Stomach smooth muscle (tissue), 2 donors: ENCODE results near the gene SLC10A3.

ENCODE experiments used
- H3K27ac ChIP-seq: one replicate; pipeline ENCODE4 v1.7.0; 2013; ENCODE audit warnings: mild to moderate bottlenecking, low read length, inconsistent platforms
- H3K27me3 ChIP-seq, 2 donors: one replicate each; pipeline ENCODE4 v1.7.0; 2013; ENCODE audit warnings: low read length in 2 of 2; ENCODE audit not compliant: insufficient read depth in 2 of 2, control insufficient read depth in 1 of 2
- H3K36me3 ChIP-seq, 2 donors: one replicate each; pipeline ENCODE4 v1.7.0; 2013; ENCODE audit warnings: low read length in 2 of 2; ENCODE audit not compliant: control insufficient read depth in 2 of 2, insufficient read depth in 2 of 2
- H3K4me1 ChIP-seq: one replicate; pipeline ENCODE4 v1.7.0; 2013; ENCODE audit warnings: low read length; ENCODE audit not compliant: control insufficient read depth, insufficient read depth
- H3K4me3 ChIP-seq, 2 donors: one replicate each; pipeline ENCODE4 v1.7.0; 2013; ENCODE audit warnings: low read length in 2 of 2
- H3K9ac ChIP-seq, 2 donors: one replicate each; pipeline ENCODE4 v1.7.0; 2013; ENCODE audit warnings: low read length in 2 of 2, mild to moderate bottlenecking in 1 of 2
- H3K9me3 ChIP-seq, 2 donors: one replicate each; pipeline ENCODE4 v1.7.0; 2013; ENCODE audit warnings: low read length in 2 of 2; ENCODE audit not compliant: control insufficient read depth in 2 of 2
- donor health status: healthy.
- donor health status: Pancreatic carcinoma.

The SLC10A3 gene

DNA sequence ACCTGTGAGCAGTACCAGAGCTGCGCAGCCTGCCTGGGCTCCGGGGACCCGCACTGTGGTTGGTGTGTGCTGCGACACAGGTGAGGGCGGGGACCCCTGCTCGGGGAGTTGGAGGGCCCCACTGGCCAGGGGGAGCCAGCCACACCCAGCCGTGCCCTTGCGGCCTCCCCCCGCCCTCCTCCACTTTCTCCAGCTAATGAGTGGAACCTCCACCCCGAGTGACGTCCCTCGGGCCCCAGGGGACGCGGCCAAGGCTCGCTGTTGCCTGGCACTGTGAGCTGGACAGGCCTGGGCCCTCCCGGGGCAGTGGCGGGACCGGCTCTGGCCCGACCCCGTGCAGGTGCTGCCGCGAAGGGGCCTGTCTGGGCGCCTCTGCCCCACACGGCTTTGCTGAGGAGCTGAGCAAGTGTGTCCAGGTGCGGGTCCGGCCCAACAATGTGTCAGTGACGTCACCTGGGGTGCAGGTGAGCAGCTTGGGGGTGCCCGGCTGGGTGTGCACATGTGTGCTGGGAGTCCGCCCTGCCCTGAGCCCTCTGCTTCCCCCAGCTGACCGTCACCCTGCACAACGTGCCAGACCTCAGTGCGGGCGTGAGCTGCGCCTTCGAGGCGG, 26.7 kb downstream of the SLC10A3 start:
- H3K9ac ChIP-seq: no peak overlapping the region
- H3K9me3 ChIP-seq: no peaks in the 10 kb centered on the region
- H3K4me1 ChIP-seq: peaks cover 7% of the 10 kb centered on the region
- H3K36me3 ChIP-seq: peaks cover 0 to 2% of the 10 kb centered on the region in 2 donors
- H3K27ac ChIP-seq: no peak overlapping the region
- no peaks in the 10 kb centered on the region for H3K27me3 ChIP-seq
- H3K4me3 ChIP-seq: no peak overlapping the region

DNA sequence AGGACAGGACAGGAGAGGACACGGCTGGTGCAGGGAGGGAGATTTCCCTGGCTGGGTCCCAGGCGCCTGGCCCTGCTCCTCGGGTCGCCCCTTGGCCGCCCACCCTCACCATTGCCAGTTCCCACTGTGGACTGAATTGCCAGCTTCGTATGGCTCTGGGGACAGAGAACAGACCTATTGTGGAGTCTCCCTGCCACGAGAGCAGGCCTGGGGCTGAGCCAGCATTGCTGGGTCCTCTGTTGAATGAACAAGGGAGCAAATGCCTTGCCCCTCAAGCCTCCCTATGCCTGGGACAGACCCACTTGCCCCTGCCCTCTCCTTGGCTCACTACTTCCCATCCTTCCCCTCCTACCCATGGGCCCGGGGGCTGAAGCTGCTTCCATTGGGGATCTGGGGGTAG, 28.0 kb downstream of the SLC10A3 start:
- peaks cover 0 to 2% of the 10 kb centered on the region in 2 donors for H3K36me3 ChIP-seq
- no peak overlapping the region for H3K4me3 ChIP-seq
- H3K4me1 ChIP-seq: peaks cover 7% of the 10 kb centered on the region
- H3K9me3 ChIP-seq: no peaks in the 10 kb centered on the region
- no peak overlapping the region for H3K27ac ChIP-seq
- H3K9ac ChIP-seq: no peak overlapping the region
- no peaks in the 10 kb centered on the region for H3K27me3 ChIP-seq

DNA sequence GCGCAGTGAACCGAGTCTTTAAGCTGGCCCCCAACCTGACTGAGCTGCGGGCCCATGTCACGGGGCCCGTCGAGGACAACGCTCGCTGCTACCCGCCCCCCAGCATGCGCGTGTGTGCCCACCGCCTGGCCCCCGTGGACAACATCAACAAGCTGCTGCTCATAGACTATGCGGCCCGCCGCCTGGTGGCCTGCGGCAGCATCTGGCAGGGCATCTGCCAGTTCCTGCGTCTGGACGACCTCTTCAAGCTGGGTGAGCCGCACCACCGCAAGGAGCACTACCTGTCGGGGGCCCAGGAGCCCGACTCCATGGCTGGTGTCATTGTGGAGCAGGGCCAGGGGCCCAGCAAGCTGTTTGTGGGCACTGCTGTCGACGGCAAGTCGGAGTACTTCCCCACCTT, 30.1 kb downstream of the SLC10A3 start:
- Histone ChIP-seq H3K9ac (no peak overlapping the region), H3K27me3 (no peaks in the 10 kb centered on the region), H3K9me3 (no peaks in the 10 kb centered on the region), H3K4me1 (peaks cover 7% of the 10 kb centered on the region), H3K36me3 (peaks cover 0 to 2% of the 10 kb centered on the region in 2 donors), H3K27ac (no peak overlapping the region), H3K4me3 (peak overlapping the region in 1 of 2 donors; percentile 57)

DNA sequence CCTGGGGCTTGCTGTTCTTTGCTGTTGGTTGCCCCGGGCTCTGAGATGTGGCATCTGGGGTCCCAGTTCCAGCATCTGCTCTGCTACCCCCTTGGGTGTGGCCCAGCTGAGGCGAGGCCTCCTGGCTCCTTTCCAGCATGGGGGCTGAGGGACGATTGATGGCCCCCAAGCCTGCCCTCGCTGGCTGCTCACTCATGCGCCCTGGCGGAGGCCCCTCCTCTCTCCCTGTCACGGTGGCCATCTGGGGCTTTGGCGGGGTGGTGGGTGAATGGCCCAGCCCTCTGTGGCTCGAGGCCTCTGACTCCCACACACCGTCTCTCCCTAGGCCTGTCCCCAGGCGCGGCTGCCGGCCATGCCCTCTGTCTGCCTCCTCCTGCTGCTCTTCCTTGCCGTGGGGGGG, 30.6 kb downstream of the SLC10A3 start:
- Histone ChIP-seq H3K9ac (no peak overlapping the region), H3K36me3 (peaks cover 0 to 2% of the 10 kb centered on the region in 2 donors), H3K27ac (no peak overlapping the region), H3K9me3 (no peaks in the 10 kb centered on the region), H3K4me3 (peak overlapping the region; percentile 12 to 57), H3K27me3 (no peaks in the 10 kb centered on the region), H3K4me1 (peaks cover 7% of the 10 kb centered on the region)

DNA sequence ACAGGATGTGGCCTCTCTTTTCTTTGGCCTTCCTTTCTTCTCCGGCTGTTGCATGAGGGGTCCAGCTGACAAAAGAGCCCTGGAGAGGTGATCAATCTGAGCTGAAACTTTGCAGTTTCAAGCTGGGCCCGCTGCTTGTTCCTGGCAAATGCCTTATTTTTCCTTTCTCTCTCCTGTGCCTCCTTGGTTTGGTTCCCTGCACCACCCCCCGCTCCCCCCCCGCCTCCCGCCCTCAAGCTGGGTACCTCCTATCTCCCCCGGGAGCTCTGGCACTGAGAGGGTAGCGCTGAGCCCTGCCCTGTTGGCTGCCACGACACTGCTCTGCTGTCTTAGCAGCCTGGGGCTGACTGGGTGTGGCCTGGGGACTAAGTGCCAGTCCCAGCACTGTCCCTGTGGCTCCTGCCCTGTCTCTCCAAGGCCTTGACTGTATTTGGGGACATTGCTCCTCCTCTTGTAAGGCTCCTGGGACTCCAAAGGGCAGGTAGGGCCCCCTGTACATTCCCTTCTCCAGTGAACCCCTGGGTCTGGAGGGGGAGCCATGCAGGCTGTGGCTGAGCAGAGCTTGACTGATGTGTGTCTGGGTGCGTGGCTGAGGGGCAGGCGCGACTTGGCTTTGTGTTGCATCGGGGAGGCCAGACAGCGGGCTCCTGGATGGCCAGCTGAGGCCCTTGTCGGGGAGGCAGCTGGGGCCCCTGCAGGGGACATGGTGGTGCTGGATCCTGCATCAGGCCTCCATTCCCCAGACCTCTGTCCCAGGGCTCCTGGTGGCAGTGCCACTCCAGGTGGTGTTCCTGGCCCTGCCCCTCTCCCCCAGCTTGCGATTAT, 31.3 kb downstream of the SLC10A3 start:
- Histone ChIP-seq H3K4me3 (peak overlapping the region; percentile 53 to 75), H3K9ac (peak overlapping the region; percentile 33 to 51), H3K27ac (no peak overlapping the region), H3K9me3 (no peaks in the 10 kb centered on the region), H3K27me3 (no peaks in the 10 kb centered on the region), H3K36me3 (peaks cover 0 to 2% of the 10 kb centered on the region in 2 donors), H3K4me1 (peaks cover 7% of the 10 kb centered on the region)

DNA sequence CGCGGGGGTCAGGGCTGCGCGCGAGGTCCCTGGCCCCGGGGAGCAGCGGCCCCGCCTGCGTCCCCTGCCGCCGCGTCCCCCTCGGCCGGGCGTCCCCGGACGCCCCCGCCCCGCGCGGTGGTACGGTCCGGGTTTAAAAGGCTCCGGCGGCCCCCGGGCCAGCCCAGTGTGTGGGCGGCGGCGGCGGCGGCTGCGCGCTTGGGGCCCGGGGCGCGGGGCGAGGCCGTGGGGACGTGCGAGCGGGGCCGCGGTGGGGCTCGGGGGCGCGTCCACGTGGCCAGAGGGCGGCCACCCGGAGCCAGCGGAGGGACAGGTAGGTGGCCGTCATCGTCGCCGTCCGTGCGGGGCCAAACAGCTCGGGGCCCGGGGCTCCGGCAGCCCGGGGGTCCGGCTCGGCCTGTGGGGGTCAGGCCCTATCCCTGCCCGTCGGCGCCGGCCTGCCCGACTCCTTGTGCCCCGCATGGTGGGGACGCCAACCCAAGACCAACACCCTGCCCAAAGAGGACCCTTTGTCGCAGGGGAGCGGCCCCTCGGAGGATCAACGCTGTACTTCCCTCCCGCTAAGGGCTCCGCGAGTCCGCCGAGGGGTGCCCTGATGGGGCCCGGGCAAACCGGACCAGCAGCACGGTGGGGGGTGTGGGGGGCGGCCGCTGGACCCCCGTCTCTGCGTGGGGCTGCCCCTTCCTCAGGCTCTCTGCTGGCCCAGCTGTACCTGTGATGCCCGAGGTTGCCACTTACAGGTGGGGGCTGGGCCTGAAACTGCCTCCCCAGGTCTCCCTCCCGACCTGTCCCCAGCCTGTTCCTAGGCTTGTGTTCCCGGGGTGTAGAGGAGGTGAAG, 32.1 kb downstream of the SLC10A3 start, which contains the start of gene PLXNA3:
TSS of gene PLXNA3 (plus strand) at position 166 of the 838 bp plus-strand sequence. CDS start 1,903 bp downstream, outside the sequence.
- H3K9ac ChIP-seq: peak within 1 kb of the TSS; percentile 33 to 51
- peak within 1 kb of the TSS; percentile 53 to 75 for H3K4me3 ChIP-seq
- H3K9me3 ChIP-seq: no peaks in the 10 kb centered on the region
- no peaks in the 10 kb centered on the region for H3K27me3 ChIP-seq
- no peak within 1 kb of the TSS for H3K27ac ChIP-seq
- peaks cover 0 to 2% of the 10 kb centered on the region in 2 donors for H3K36me3 ChIP-seq
- peaks cover 7% of the 10 kb centered on the region for H3K4me1 ChIP-seq

DNA sequence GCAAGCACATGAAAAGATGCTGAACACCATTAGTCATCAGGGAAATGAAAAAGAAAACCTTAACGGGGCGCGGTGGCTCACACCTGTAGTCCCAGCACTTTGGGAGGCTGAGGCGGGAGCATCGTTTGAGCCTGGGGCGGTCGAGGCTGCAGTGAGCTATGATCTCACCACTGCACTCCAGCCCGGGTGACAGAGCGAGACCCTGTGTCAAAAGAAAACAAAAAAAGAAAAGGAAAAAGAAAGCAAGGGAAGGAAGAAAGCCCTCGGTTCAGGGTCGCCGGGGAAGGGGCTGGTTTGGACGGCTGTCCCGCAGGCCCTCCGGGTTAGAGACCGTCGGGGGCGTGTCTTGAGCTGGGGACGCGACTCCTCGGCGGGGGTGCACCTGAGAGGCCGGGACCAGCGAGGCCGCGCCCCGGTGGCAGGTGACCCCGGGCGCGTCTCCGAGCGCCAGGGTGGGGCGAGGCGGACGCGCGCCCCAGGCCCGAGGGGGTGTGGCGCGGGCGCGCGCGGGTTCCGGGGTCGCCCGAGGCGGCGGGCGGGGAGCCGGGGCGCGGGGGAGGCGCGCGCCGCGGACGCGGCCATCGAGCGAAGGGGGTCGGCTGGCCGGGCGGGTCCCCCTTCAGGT, 32.8 kb downstream of the SLC10A3 start:
- Histone ChIP-seq H3K4me3 (peak overlapping the region in 1 of 2 donors; percentile 72), H3K9ac (no peak overlapping the region), H3K4me1 (peaks cover 7% of the 10 kb centered on the region), H3K27me3 (peaks cover 0 to 2% of the 10 kb centered on the region in 2 donors), H3K36me3 (peaks cover 0 to 2% of the 10 kb centered on the region in 2 donors), H3K9me3 (no peaks in the 10 kb centered on the region), H3K27ac (no peak overlapping the region)

DNA sequence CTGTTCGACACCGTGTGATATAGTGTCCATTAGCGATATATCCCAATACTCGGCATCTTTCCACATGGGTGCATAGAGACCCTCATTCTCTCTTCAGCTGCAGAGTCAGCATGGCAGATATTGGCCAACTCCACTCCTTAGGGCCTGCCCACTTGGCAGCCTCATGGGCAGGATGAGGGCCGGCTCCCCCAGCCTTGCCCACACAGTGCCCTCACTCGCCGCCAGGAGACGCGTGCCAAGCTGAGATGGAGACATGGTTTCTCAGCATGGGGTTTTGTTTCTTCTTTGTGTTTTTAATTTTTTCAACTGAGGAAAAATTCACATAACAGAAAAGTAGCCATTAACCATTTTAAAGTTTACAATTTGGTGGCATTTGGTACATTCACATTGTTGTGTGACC, 37.6 kb downstream of the SLC10A3 start:
- H3K27ac ChIP-seq: no peak overlapping the region
- H3K4me3 ChIP-seq: no peak overlapping the region
- H3K36me3 ChIP-seq: peaks cover 11 to 20% of the 10 kb centered on the region in 2 donors
- H3K9me3 ChIP-seq: no peaks in the 10 kb centered on the region
- no peak overlapping the region for H3K9ac ChIP-seq
- H3K4me1 ChIP-seq: no peaks in the 10 kb centered on the region
- peaks cover 0 to 2% of the 10 kb centered on the region in 2 donors for H3K27me3 ChIP-seq

DNA sequence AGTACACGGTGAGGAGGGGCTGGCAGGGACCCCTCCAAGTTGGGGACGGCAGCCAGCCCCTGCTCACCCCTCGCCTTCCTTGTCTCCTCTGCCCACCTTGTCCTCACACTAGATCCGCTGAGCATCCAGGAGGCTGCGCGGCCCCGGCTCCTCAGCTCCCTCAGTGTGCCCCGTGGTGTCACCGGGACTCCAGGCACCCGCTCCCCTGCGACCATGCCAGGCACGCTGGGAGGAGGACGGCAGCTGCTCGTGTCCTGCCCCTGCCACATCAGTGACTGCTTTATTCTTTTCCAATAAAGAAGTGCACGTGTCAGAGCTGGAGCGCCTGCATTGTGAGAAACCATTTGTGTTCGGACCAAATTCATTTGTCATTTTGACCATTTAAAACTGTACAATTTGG, 40.1 kb downstream of the SLC10A3 start:
- Histone ChIP-seq H3K4me3 (no peak overlapping the region), H3K36me3 (peaks cover 14 to 24% of the 10 kb centered on the region in 2 donors), H3K27ac (no peak overlapping the region), H3K4me1 (peaks cover 9% of the 10 kb centered on the region), H3K9ac (no peak overlapping the region), H3K9me3 (no peaks in the 10 kb centered on the region), H3K27me3 (peaks cover 0 to 2% of the 10 kb centered on the region in 2 donors)

DNA sequence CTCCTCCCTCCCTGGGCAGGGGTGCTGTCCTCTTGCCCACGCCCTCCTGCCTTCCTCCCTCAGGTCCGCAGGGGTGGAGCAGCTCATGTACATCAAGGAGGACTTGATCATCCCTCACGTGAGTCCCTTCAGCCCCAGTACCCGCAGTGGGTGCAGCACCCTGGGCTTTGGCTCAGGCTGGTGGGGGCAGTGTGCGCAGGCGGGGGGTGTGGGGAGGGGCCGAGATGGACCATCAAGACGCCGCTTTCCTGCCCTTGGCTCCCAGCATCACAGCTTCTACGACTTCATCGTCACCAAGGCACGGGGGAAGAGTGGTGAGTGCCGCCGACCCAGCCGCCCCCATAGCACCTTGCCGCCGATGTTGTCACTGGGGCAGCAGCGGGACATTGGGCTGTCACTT, 40.8 kb downstream of the SLC10A3 start:
- H3K4me1 ChIP-seq: peaks cover 16% of the 10 kb centered on the region
- H3K9ac ChIP-seq: no peak overlapping the region
- no peaks in the 10 kb centered on the region for H3K9me3 ChIP-seq
- H3K4me3 ChIP-seq: no peak overlapping the region
- peaks cover 0 to 4% of the 10 kb centered on the region in 2 donors for H3K27me3 ChIP-seq
- H3K27ac ChIP-seq: no peak overlapping the region
- peaks cover 14 to 24% of the 10 kb centered on the region in 2 donors for H3K36me3 ChIP-seq
